Ramos (cell line): ENCODE data around the gene HLTF.
"Not testable (repeated sequence)": the region's sequence is repeated elsewhere in the genome, so short reads cannot be mapped to it uniquely, and the experiment has no call there.

Source experiments
- in situ Hi-C: fragments of 300-500 bp; cut with MboI; formaldehyde crosslinking; loops from one replicate; pipeline ENCODE4 v1.14.3; 2022; ENCODE audit warnings: low sequenced_read_pairs; ENCODE audit not compliant: unreplicated experiment

The HLTF gene

GRCh38 chr3:149086232-149086988, at the start of gene HLTF:
Gene HLTF, minus strand, starts transcription at chr3:149086533. Its CDS starts 197 bp downstream, at chr3:149086336.
- in situ Hi-C loops, result no loop called here

- in situ Hi-C loops, result no loop called here
These were observed 48.2 kb upstream of the HLTF start for GRCh38 chr3:149134575-149134974.

GRCh38 chr3:149131589-149131988, 45.3 kb upstream of the HLTF start:
- in situ Hi-C loops, result no loop called here

GRCh38 chr3:149129326-149130205, 43.2 kb upstream of the HLTF start, which contains the start of gene HPS3:
Gene HPS3, plus strand, starts transcription at chr3:149129638. Its CDS starts 86 bp downstream, at chr3:149129724.
- in situ Hi-C loops, result no loop called here

GRCh38 chr3:149128821-149129220, 42.5 kb upstream of the HLTF start:
- in situ Hi-C loops, result no loop called here

GRCh38 chr3:149122721-149123578, 36.6 kb upstream of the HLTF start:
- in situ Hi-C loops, result loop anchor here (25.0 kb wide), 1 partner anchor 364 kb away; no protein-coding TSS in a partner anchor

- in situ Hi-C loops, result loop anchor here (25.0 kb wide), 1 partner anchor 367 kb away; no protein-coding TSS in a partner anchor
These were observed 34.0 kb upstream of the HLTF start for GRCh38 chr3:149120051-149120972.

- in situ Hi-C loops, result loop anchor here (5.0 to 25.0 kb wide), 3 partner anchors 153 to 368 kb away; no protein-coding TSS in a partner anchor
These were observed 33.1 kb upstream of the HLTF start for GRCh38 chr3:149119466-149119865.

- in situ Hi-C loops, result loop anchor here (5.0 to 25.0 kb wide), 3 partner anchors 154 to 369 kb away; no protein-coding TSS in a partner anchor
These were observed 32.4 kb upstream of the HLTF start for GRCh38 chr3:149118724-149119123.

- in situ Hi-C loops, result loop anchor here (5.0 to 25.0 kb wide), 3 partner anchors 157 to 372 kb away; no protein-coding TSS in a partner anchor
These were observed 28.8 kb upstream of the HLTF start for GRCh38 chr3:149115114-149115513.

GRCh38 chr3:149114458-149114857, 28.1 kb upstream of the HLTF start:
- in situ Hi-C loops, result loop anchor here (10.0 to 25.0 kb wide), 2 partner anchors 160 to 373 kb away; no protein-coding TSS in a partner anchor

- in situ Hi-C loops, result loop anchor here (25.0 kb wide), 1 partner anchor 383 kb away; no protein-coding TSS in a partner anchor
These were observed 18.2 kb upstream of the HLTF start for GRCh38 chr3:149104484-149104883.

GRCh38 chr3:149101641-149102040, 15.3 kb upstream of the HLTF start:
- in situ Hi-C loops, result loop anchor here (25.0 kb wide), 1 partner anchor 386 kb away; no protein-coding TSS in a partner anchor

- in situ Hi-C loops, result loop anchor here (25.0 kb wide), 1 partner anchor 386 kb away; no protein-coding TSS in a partner anchor
These were observed 14.8 kb upstream of the HLTF start for GRCh38 chr3:149101154-149101553.

GRCh38 chr3:149097987-149098386, 11.7 kb upstream of the HLTF start:
- in situ Hi-C loops, result not testable (repeated sequence)

GRCh38 chr3:149095487-149095886, 9.2 kb upstream of the HLTF start:
- in situ Hi-C loops, result no loop called here

- in situ Hi-C loops, result no loop called here
These were observed 5.7 kb upstream of the HLTF start for GRCh38 chr3:149091983-149092382.

- in situ Hi-C loops, result no loop called here
These were observed 4.6 kb upstream of the HLTF start for GRCh38 chr3:149090907-149091306.
